HCEC 1CT (cell line): ENCODE results near the gene MYO1F.

Experiments used
- DNase-seq: peaks from one replicate; pipeline ENCODE4 v3.0.0-alpha.2; 2017

MYO1F gene

GRCh38 chr19:8489561-8490394, 87.5 kb downstream of the MYO1F start:
- no peak for DNase-seq

- DNase-seq, result no peak
Observed at GRCh38 chr19:8488365-8488764, 88.9 kb downstream of the MYO1F start.

- no peak for DNase-seq
Observed at GRCh38 chr19:8487137-8487851, 89.9 kb downstream of the MYO1F start.

GRCh38 chr19:8486661-8487136, 90.5 kb downstream of the MYO1F start:
- DNase-seq, result no peak

DNA sequence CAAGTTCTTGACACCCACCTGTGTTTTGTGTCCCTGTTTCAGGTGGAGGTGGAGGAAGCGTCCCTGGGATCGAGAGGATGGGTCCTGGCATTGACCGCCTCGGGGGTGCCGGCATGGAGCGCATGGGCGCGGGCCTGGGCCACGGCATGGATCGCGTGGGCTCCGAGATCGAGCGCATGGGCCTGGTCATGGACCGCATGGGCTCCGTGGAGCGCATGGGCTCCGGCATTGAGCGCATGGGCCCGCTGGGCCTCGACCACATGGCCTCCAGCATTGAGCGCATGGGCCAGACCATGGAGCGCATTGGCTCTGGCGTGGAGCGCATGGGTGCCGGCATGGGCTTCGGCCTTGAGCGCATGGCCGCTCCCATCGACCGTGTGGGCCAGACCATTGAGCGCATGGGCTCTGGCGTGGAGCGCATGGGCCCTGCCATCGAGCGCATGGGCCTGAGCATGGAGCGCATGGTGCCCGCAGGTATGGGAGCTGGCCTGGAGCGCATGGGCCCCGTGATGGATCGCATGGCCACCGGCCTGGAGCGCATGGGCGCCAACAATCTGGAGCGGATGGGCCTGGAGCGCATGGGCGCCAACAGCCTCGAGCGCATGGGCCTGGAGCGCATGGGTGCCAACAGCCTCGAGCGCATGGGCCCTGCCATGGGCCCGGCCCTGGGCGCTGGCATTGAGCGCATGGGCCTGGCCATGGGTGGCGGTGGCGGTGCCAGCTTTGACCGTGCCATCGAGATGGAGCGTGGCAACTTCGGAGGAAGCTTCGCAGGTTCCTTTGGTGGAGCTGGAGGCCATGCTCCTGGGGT, 91.5 kb downstream of the MYO1F start:
- no peak for DNase-seq

- no peak for DNase-seq
Observed at GRCh38 chr19:8484331-8484894, 92.8 kb downstream of the MYO1F start.

- no peak for DNase-seq
Observed at GRCh38 chr19:8483165-8483564, 94.1 kb downstream of the MYO1F start.

GRCh38 chr19:8482696-8483095, 94.5 kb downstream of the MYO1F start:
- no peak for DNase-seq

GRCh38 chr19:8481616-8482015, 95.6 kb downstream of the MYO1F start:
- no peak for DNase-seq

- DNase-seq, result no peak
Observed at GRCh38 chr19:8481201-8481600, 96.0 kb downstream of the MYO1F start.

- no peak for DNase-seq
Observed at GRCh38 chr19:8478598-8478997, 98.6 kb downstream of the MYO1F start.

GRCh38 chr19:8477889-8478288, 99.4 kb downstream of the MYO1F start:
- no peak for DNase-seq

GRCh38 chr19:8476524-8476923, 100.7 kb downstream of the MYO1F start:
- DNase-seq, result no peak

DNA sequence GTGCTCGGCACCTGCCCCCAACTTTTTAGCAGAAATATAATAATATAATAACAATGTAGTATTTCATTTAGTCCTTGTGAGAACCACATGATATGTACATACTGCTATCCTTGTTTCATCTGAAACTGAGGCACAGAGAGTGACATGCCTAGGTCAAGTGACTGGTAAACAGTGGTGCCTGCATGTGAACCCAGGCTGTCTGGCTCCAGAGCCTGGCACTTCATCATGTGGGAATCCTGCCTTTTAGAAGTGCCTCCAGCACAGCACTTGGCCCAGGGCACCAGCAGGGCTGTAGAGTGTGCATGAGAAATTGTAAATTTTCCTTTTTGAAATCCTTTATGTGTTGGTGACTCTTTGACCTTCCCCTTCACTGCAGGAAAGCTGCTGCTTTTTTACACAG, 102.2 kb downstream of the MYO1F start:
- DNase-seq, result no peak

GRCh38 chr19:8473648-8474476, 103.4 kb downstream of the MYO1F start:
- DNase-seq, result no peak
